Neural cell (in vitro differentiated cells): Measurements from ENCODE around the gene CNTN4. TPM values are rescaled to one million over a fixed set of nuclear protein-coding genes. Genes with fewer than 3 reads are reported as not detected.

Source experiments
- H2AFZ ChIP-seq: fragments of 200-600, 300-800 bp; sonication (generic), shearing (Covaris generic); 2 replicates; pipeline ENCODE4 v1.6.0; 2014; ENCODE audit warnings: low read depth, mild to moderate bottlenecking, antibody characterized with exemption, low read length, moderate library complexity
- H3F3A ChIP-seq: fragments of 200-600 bp; shearing (Covaris generic); 2 replicates; pipeline ENCODE4 v1.6.1; 2016; ENCODE audit warnings: mild to moderate bottlenecking, moderate library complexity, mixed read lengths, antibody characterized with exemption, low read length; ENCODE audit not compliant: insufficient read depth, poor library complexity, severe bottlenecking
- H3K27ac ChIP-seq: fragments of 200-600, 300-800 bp; sonication (generic), shearing (Covaris generic); 2 replicates; pipeline ENCODE4 v1.5.1; 2014; ENCODE audit warnings: mild to moderate bottlenecking, low read length, moderate library complexity
- H3K27me3 ChIP-seq: fragments of 300-800, 200-600 bp; sonication (generic), shearing (Covaris generic); 2 replicates; pipeline ENCODE4 v1.6.0; 2014; ENCODE audit warnings: mild to moderate bottlenecking, low read depth, low read length, moderate library complexity; ENCODE audit not compliant: insufficient read depth
- H3K36me3 ChIP-seq: fragments of 300-800, 200-600 bp; sonication (generic), shearing (Covaris generic); 2 replicates; pipeline ENCODE4 v1.5.1; 2014; ENCODE audit warnings: mild to moderate bottlenecking, antibody characterized with exemption, low read length, moderate library complexity; ENCODE audit not compliant: insufficient read depth
- H3K4me2 ChIP-seq: fragments of 300-800, 200-600 bp; sonication (generic), shearing (Covaris generic); 2 replicates; pipeline ENCODE4 v1.6.0; 2014; ENCODE audit warnings: mild to moderate bottlenecking, low read length
- H3K4me3 ChIP-seq: fragments of 300-800, 200-600 bp; sonication (generic), shearing (Covaris generic); 2 replicates; pipeline ENCODE4 v1.5.1; 2014; ENCODE audit warnings: mild to moderate bottlenecking, low read length, moderate library complexity
- H3K79me2 ChIP-seq: fragments of 200-600 bp; shearing (Covaris generic); replicated peaks from 2 replicates; pipeline ENCODE4 v1.6.0; 2014; ENCODE audit warnings: mild to moderate bottlenecking, low read length, moderate library complexity; ENCODE audit not compliant: insufficient read depth
- H3K9ac ChIP-seq: fragments of 300-800, 200-600 bp; sonication (generic), shearing (Covaris generic); 2 replicates; pipeline ENCODE4 v1.6.1; 2016; ENCODE audit warnings: mild to moderate bottlenecking, low read length, mixed read lengths
- H3K9me2 ChIP-seq: fragments of 200-600 bp; shearing (Covaris generic); 2 replicates; pipeline ENCODE4 v1.6.1; 2016; ENCODE audit warnings: mild to moderate bottlenecking, low read length, mixed read lengths; ENCODE audit not compliant: insufficient read depth
- H3K9me3 ChIP-seq: fragments of 200-600, 300-800 bp; sonication (generic), shearing (Covaris generic); 2 replicates; pipeline ENCODE4 v1.6.1; 2016; ENCODE audit warnings: mild to moderate bottlenecking, mixed run types, low read length, moderate library complexity, mixed read lengths
- H4K20me1 ChIP-seq: fragments of 200-600 bp; shearing (Covaris generic); 2 replicates; pipeline ENCODE4 v1.6.1; 2016; ENCODE audit warnings: mild to moderate bottlenecking, mixed run types; ENCODE audit not compliant: insufficient read depth
- CTCF ChIP-seq: fragments of 450-650 bp; IDR thresholded peaks from 2 replicates; pipeline ENCODE4 v1.5.1; 2014; ENCODE audit warnings: antibody characterized with exemption, mild to moderate bottlenecking, moderate library complexity; ENCODE audit not compliant: poor library complexity, severe bottlenecking
- EP300 ChIP-seq: fragments of 450-650 bp; conservative IDR thresholded peaks from 2 replicates; pipeline ENCODE4 v1.6.1; 2014; ENCODE audit warnings: antibody characterized with exemption, mild to moderate bottlenecking, moderate library complexity; ENCODE audit not compliant: poor library complexity, severe bottlenecking
- EZH2 ChIP-seq: fragments of 200-600, 300-800 bp; shearing (Covaris generic), sonication (generic); IDR thresholded peaks from 2 replicates; pipeline ENCODE4 v1.6.1; 2014; ENCODE audit warnings: antibody characterized with exemption, low read length, borderline replicate concordance, mild to moderate bottlenecking; ENCODE audit not compliant: insufficient read depth, poor library complexity, severe bottlenecking
- MXI1 ChIP-seq: fragments of 450-650 bp; conservative IDR thresholded peaks from 2 replicates; pipeline ENCODE4 v1.6.1; 2014; ENCODE audit warnings: antibody characterized with exemption, mild to moderate bottlenecking; ENCODE audit not compliant: poor library complexity, severe bottlenecking
- POLR2AphosphoS5 ChIP-seq: IDR thresholded peaks from 2 replicates; pipeline ENCODE4 v1.6.1; 2012
- RAD21 ChIP-seq: fragments of 450-650 bp; conservative IDR thresholded peaks from 2 replicates; pipeline ENCODE4 v1.6.1; 2014; ENCODE audit warnings: antibody characterized with exemption, mild to moderate bottlenecking, moderate library complexity
- REST ChIP-seq: IDR thresholded peaks from 2 replicates; pipeline ENCODE4 v1.6.1; 2012; ENCODE audit warnings: borderline replicate concordance
- SMC3 ChIP-seq: fragments of 450-650 bp; conservative IDR thresholded peaks from 2 replicates; pipeline ENCODE4 v1.6.1; 2014; ENCODE audit warnings: antibody characterized with exemption, mild to moderate bottlenecking, moderate library complexity; ENCODE audit not compliant: poor library complexity
- TAF1 ChIP-seq: IDR thresholded peaks from 2 replicates; pipeline ENCODE4 v1.6.1; 2012; ENCODE audit warnings: low read depth
- polyA plus RNA-seq: library from polyadenylated mRNA; depleted of rRNA; stranded (reverse); fragments of >200 nt; gene quantifications from 2 replicates; pipeline ENCODE4 v1.2.3, GENCODE V29; 2014

The CNTN4 gene
- polyA plus RNA-seq, 1 donor from 2014 or later, result 10.6 TPM

DNA sequence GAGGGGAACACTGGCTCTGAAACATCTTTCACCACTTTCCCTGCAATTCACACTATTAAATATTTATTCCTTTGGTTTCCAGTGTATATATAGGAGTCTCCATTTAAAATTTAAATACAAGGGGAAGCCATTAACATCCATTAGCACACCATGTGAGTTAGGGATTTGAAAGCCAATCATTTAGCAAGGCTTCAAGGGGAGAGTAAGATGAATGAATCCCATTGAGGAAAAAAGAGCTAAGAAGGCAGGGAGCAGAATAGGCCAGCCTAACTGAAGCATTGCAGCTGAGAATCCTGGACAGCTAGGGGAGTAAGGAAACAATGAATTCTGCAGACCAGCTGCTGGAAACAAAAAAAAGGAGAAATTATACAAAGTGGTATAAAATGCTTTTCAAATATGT is 585.4 kb downstream of the CNTN4 start:
- Histone ChIP-seq H3K79me2 (no peaks in the 10 kb centered on the region), H3K4me3 (no peak overlapping the region), H4K20me1 (no peaks in the 10 kb centered on the region), H3K4me2 (no peak overlapping the region), H3K36me3 (no peaks in the 10 kb centered on the region), H3K27ac (no peak overlapping the region), H3K9me3 (no peaks in the 10 kb centered on the region), H3F3A (no peaks in the 10 kb centered on the region), H3K9me2 (no peaks in the 10 kb centered on the region), H3K27me3 (no peaks in the 10 kb centered on the region), H2AFZ (no peak overlapping the region), H3K9ac (no peak overlapping the region)
- TF ChIP-seq EZH2 (no peak), CTCF (no peak), REST (no peak), POLR2AphosphoS5 (no peak), EP300 (no peak), SMC3 (no peak), MXI1 (no peak), RAD21 (no peak), TAF1 (no peak)

DNA sequence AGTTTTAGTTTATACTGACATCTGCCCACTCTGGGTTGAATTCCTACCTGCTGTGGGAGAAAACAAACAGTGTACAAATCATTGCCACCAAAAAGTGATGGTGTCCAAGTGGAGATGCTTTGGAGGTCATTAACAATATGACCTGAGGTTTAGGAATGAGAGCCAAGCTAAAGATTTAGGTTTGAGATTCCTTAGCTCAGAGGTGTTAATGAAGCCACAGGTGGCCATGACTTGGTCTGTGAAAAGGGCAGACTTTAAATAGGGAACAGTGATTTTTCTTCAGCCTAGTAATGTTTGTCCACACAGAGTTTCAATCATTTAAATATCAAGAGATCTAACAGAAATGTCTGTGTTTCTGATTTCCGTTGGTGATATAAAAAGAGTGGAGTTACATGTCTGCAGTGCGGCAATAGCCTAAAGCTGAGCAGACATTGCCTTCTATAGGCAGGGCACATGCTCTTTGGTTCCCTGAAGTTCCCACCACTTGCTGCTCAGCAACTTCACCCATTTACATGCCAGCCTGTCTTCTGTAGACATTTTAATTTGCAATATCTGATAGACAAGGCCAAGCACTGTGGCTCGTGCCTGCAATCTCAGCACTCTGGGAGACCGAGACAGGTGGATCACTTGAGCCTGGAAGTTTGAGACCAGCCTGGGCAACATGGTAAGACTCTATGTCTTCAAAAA is 588.3 kb downstream of the CNTN4 start:
- Histone ChIP-seq H3K79me2 (no peaks in the 10 kb centered on the region), H3K9me2 (no peaks in the 10 kb centered on the region), H3K9ac (no peak overlapping the region), H3K27me3 (no peaks in the 10 kb centered on the region), H3F3A (no peaks in the 10 kb centered on the region), H4K20me1 (no peaks in the 10 kb centered on the region), H3K9me3 (no peaks in the 10 kb centered on the region), H3K27ac (no peak overlapping the region), H3K4me2 (no peak overlapping the region), H3K4me3 (no peak overlapping the region), H2AFZ (no peak overlapping the region), H3K36me3 (no peaks in the 10 kb centered on the region)
- TF ChIP-seq TAF1, result no peak
- TF ChIP-seq MXI1, result no peak
- TF ChIP-seq EP300, result no peak
- TF ChIP-seq POLR2AphosphoS5, result no peak
- TF ChIP-seq EZH2, result no peak
- no peak for TF ChIP-seq RAD21
- no peak for TF ChIP-seq CTCF
